Chondrocyte (in vitro differentiated cells): Measurements from ENCODE around the gene DDX11. TPM values are rescaled to one million over a fixed set of nuclear protein-coding genes. Genes with fewer than 3 reads are reported as not detected.
A peak's percentile ranks its signal among the peaks of the same experiment; 100 is the strongest.
"Not testable (repeated sequence)": the region's sequence is repeated elsewhere in the genome, so short reads cannot be mapped to it uniquely, and the experiment has no call there.

ENCODE experiments used
- DNase-seq: peaks from one replicate; pipeline ENCODE4 v3.0.0; 2021; ENCODE audit warnings: mixed read lengths, low spot score
- H3K27ac Mint-ChIP-seq: one replicate; pipeline ENCODE4 v1.8.0; 2021; ENCODE audit warnings: mild to moderate bottlenecking, moderate library complexity, mixed read lengths; ENCODE audit not compliant: unreplicated experiment
- H3K27me3 Mint-ChIP-seq: 2 replicates; pipeline ENCODE4 v1.8.0; 2021; ENCODE audit warnings: low read depth, mixed read lengths
- H3K36me3 Mint-ChIP-seq: 2 replicates; pipeline ENCODE4 v1.8.0; 2021; ENCODE audit warnings: low read depth, mixed read lengths
- H3K4me1 Mint-ChIP-seq: 2 replicates; pipeline ENCODE4 v1.8.0; 2021; ENCODE audit warnings: low read depth, mild to moderate bottlenecking, mixed read lengths
- H3K4me3 Mint-ChIP-seq: one replicate; pipeline ENCODE4 v1.8.0; 2021; ENCODE audit warnings: mild to moderate bottlenecking, moderate library complexity, mixed read lengths; ENCODE audit not compliant: unreplicated experiment
- H3K9me3 Mint-ChIP-seq: 2 replicates; pipeline ENCODE4 v1.8.0; 2021; ENCODE audit warnings: low read depth, mixed read lengths
- CTCF ChIP-seq: fragments of 200-600 bp; sonication (generic); IDR thresholded peaks from 2 replicates; pipeline ENCODE4 v1.5.0; 2021; ENCODE audit warnings: antibody characterized with exemption, mild to moderate bottlenecking, moderate library complexity
- total RNA-seq: library from RNA; stranded (reverse); gene quantifications from 3 replicates; pipeline ENCODE4 v1.2.1, GENCODE V29; 2021

DDX11 gene
- total RNA-seq, 1 donor from 2014 or later, result 25.9 TPM

- DNase-seq, H3K36me3 Mint-ChIP-seq, H3K9me3 Mint-ChIP-seq, H3K4me3 Mint-ChIP-seq, H3K27me3 Mint-ChIP-seq: not testable (repeated sequence)
- Mint-ChIP-seq H3K4me1 (peaks cover 39% of the 10 kb centered on the region), H3K27ac (peak overlapping the region; percentile 27)
Measured at GRCh38 chr12:31079421-31079820, 5.8 kb downstream of the DDX11 start.

- Mint-ChIP-seq H3K4me1 (peaks cover 33% of the 10 kb centered on the region), H3K27ac (peak overlapping the region; percentile 32)
- H3K9me3 Mint-ChIP-seq, H3K27me3 Mint-ChIP-seq, H3K4me3 Mint-ChIP-seq, H3K36me3 Mint-ChIP-seq, DNase-seq: not testable (repeated sequence)
Measured at GRCh38 chr12:31080221-31080620, 6.6 kb downstream of the DDX11 start.

- H3K27me3 Mint-ChIP-seq, H3K4me3 Mint-ChIP-seq, DNase-seq, H3K36me3 Mint-ChIP-seq, H3K9me3 Mint-ChIP-seq, H3K27ac Mint-ChIP-seq: not testable (repeated sequence)
- H3K4me1 Mint-ChIP-seq, result peaks cover 29% of the 10 kb centered on the region
Measured at GRCh38 chr12:31081274-31081673, 7.6 kb downstream of the DDX11 start.

- H3K4me3 Mint-ChIP-seq, H3K9me3 Mint-ChIP-seq, H3K27ac Mint-ChIP-seq, DNase-seq, H3K27me3 Mint-ChIP-seq: not testable (repeated sequence)
- Mint-ChIP-seq H3K4me1 (peaks cover 15% of the 10 kb centered on the region), H3K36me3 (peaks cover 12% of the 10 kb centered on the region)
Measured at GRCh38 chr12:31084241-31084640, 10.6 kb downstream of the DDX11 start.

- not testable (repeated sequence) for DNase-seq, H3K27ac Mint-ChIP-seq, H3K4me3 Mint-ChIP-seq, H3K4me1 Mint-ChIP-seq, H3K9me3 Mint-ChIP-seq, H3K27me3 Mint-ChIP-seq
- peaks cover 14% of the 10 kb centered on the region for H3K36me3 Mint-ChIP-seq
Measured at GRCh38 chr12:31086032-31086431, 12.4 kb downstream of the DDX11 start.

- H3K27ac Mint-ChIP-seq, H3K27me3 Mint-ChIP-seq, H3K4me3 Mint-ChIP-seq, H3K9me3 Mint-ChIP-seq, DNase-seq, H3K4me1 Mint-ChIP-seq: not testable (repeated sequence)
- H3K36me3 Mint-ChIP-seq, result peaks cover 14% of the 10 kb centered on the region
Measured at GRCh38 chr12:31087486-31087885, 13.8 kb downstream of the DDX11 start.

- H3K27me3 Mint-ChIP-seq, H3K4me1 Mint-ChIP-seq, H3K27ac Mint-ChIP-seq, H3K4me3 Mint-ChIP-seq, DNase-seq, H3K9me3 Mint-ChIP-seq: not testable (repeated sequence)
- H3K36me3 Mint-ChIP-seq, result peaks cover 14% of the 10 kb centered on the region
Measured at GRCh38 chr12:31087956-31088355, 14.3 kb downstream of the DDX11 start.

- H3K27me3 Mint-ChIP-seq, result no peaks in the 10 kb centered on the region
- H3K27ac Mint-ChIP-seq, result no peak overlapping the region
- H3K4me1 Mint-ChIP-seq, result no peaks in the 10 kb centered on the region
- no peak for TF ChIP-seq CTCF
- H3K9me3 Mint-ChIP-seq, result no peaks in the 10 kb centered on the region
- peaks cover 13% of the 10 kb centered on the region for H3K36me3 Mint-ChIP-seq
- no peak for DNase-seq
- H3K4me3 Mint-ChIP-seq, result no peak overlapping the region
Measured at GRCh38 chr12:31089072-31089471, 15.4 kb downstream of the DDX11 start.

GRCh38 chr12:31091629-31092028 lies 18.0 kb downstream of the DDX11 start:
- not testable (repeated sequence) for H3K27ac Mint-ChIP-seq, H3K27me3 Mint-ChIP-seq, DNase-seq, H3K4me3 Mint-ChIP-seq, H3K4me1 Mint-ChIP-seq, H3K9me3 Mint-ChIP-seq
- peaks cover 20% of the 10 kb centered on the region for H3K36me3 Mint-ChIP-seq

- H3K36me3 Mint-ChIP-seq, result peaks cover 18% of the 10 kb centered on the region
- H3K4me3 Mint-ChIP-seq, H3K9me3 Mint-ChIP-seq, H3K27me3 Mint-ChIP-seq, DNase-seq, H3K4me1 Mint-ChIP-seq, H3K27ac Mint-ChIP-seq: not testable (repeated sequence)
Measured at GRCh38 chr12:31092718-31093117, 19.1 kb downstream of the DDX11 start.

- not testable (repeated sequence) for H3K4me1 Mint-ChIP-seq, H3K27me3 Mint-ChIP-seq, H3K9me3 Mint-ChIP-seq, H3K27ac Mint-ChIP-seq, DNase-seq, H3K4me3 Mint-ChIP-seq
- peaks cover 17% of the 10 kb centered on the region for H3K36me3 Mint-ChIP-seq
Measured at GRCh38 chr12:31095080-31095860, 21.6 kb downstream of the DDX11 start.

GRCh38 chr12:31096251-31097065 lies 22.8 kb downstream of the DDX11 start:
- not testable (repeated sequence) for DNase-seq, H3K9me3 Mint-ChIP-seq, H3K27me3 Mint-ChIP-seq, H3K4me1 Mint-ChIP-seq, H3K4me3 Mint-ChIP-seq, H3K27ac Mint-ChIP-seq
- peaks cover 20% of the 10 kb centered on the region for H3K36me3 Mint-ChIP-seq
